Heart right ventricle (tissue), 16 donors: ENCODE results near the gene RARRES1. TPM values are rescaled to one million over a fixed set of nuclear protein-coding genes. Genes with fewer than 3 reads are reported as not detected.

Experiments
- ATAC-seq, 8 donors: fragments of 200-7000 bp; cut with Tn5 transposase; one replicate each; pipeline ENCODE4 v1.9.1; 2020; ENCODE audit warnings: mild to moderate bottlenecking in 8 of 8, moderate library complexity in 8 of 8, moderate number of reproducible peaks in 1 of 8
- DNase-seq, 2 donors: peaks; one replicate each; pipeline ENCODE4 v3.0.0-alpha.2; 2020
- H3K27ac ChIP-seq, 10 donors: fragments of 200-600 bp; sonication (generic) in 2 of 10; one replicate each; pipeline versions ENCODE4 v1.5.0 to v1.8.0; 2020 to 2022; ENCODE audit warnings: mild to moderate bottlenecking in 3 of 10
- H3K27me3 ChIP-seq, 7 donors: fragments of 200-600 bp; one replicate each; pipeline ENCODE4 v1.8.0; 2021 to 2022; ENCODE audit warnings: mild to moderate bottlenecking in 2 of 7
- H3K36me3 ChIP-seq, 9 donors: fragments of 200-600 bp; sonication (generic) in 1 of 9; one replicate each; pipeline versions ENCODE4 v1.5.0 to v1.8.0; 2020 to 2022; ENCODE audit warnings: mild to moderate bottlenecking in 2 of 9
- H3K4me1 ChIP-seq, 9 donors: fragments of 200-600 bp; sonication (generic) in 1 of 9; one replicate each; pipeline versions ENCODE4 v1.5.0 to v1.8.0; 2020 to 2022; ENCODE audit warnings: mild to moderate bottlenecking in 4 of 9
- H3K4me3 ChIP-seq, 10 donors: fragments of 200-600 bp; sonication (generic) in 2 of 10; one replicate each; pipeline versions ENCODE4 v1.5.0 to v1.8.0; 2020 to 2022; ENCODE audit warnings: mild to moderate bottlenecking in 7 of 10, moderate library complexity in 2 of 10
- H3K9me3 ChIP-seq, 11 donors: fragments of 200-600 bp in 10 of 11; sonication (generic) in 2 of 11; one replicate each; pipeline versions ENCODE4 v1.5.0 to v1.8.0; 2013 to 2022; ENCODE audit warnings: mild to moderate bottlenecking in 2 of 11, control low read depth in 1 of 11, moderate library complexity in 1 of 11
- WGBS, 2 donors: extraction: QIAGEN DNeasy Blood & Tissue Kit; methylation state at CpG; one replicate each; pipeline ENCODE4 v1.1.7; 2013; ENCODE audit warnings: inconsistent platforms in 1 of 2; 5-methylcytosine and 5-hydroxymethylcytosine counted together
- intact Hi-C, 10 donors: fragments of 100-400 bp; cut with DNase I; formaldehyde crosslinking; loops; one replicate each; pipeline versions ENCODE4 v1.11.1 to v1.14.2; 2022
- polyA plus RNA-seq, 2 donors: library from polyadenylated mRNA; stranded (reverse); fragments of 200-250 nt; gene quantifications; one replicate each; pipeline ENCODE4 v1.2.3, GENCODE V29; 2013
- total RNA-seq, 10 donors: library from RNA; stranded (reverse); fragmentation: NEBNext Ultra II Directional in 3 of 10; extraction: Animal tissue kit (Norgen Biotek cat#: 25700) in 3 of 10; gene quantifications; one replicate each; pipeline versions ENCODE4 v1.2.1 to v1.2.4, GENCODE V29; 2021 to 2023
- TF ChIP-seq, protein P1 (sequence below), 9 donors: fragments of 200-600 bp; sonication (generic) in 2 of 9; IDR thresholded peaks; one replicate each; pipeline versions ENCODE4 v1.5.0 to v1.8.0; 2021 to 2022; ENCODE audit warnings: antibody characterized with exemption in 9 of 9, mild to moderate bottlenecking in 5 of 9, moderate library complexity in 1 of 9
- donor health status: Arrhythmogenic right ventricular cardiomyopathy.
- donor health status: ischemic (EF 13 %, LVEDD 7.1; RV severe dilation, severe dysfunction).
- donor health status: healthy with polysubstance abuse.
- donor health status: DM: no; HTN: yes; CAD: no.
- donor health status: DM: no; HTN: no; CAD: no.
- donor health status: ischemic (EF 25% LVEDD 6.9; RV normal size, moderate dysfunction).
- donor health status: ischemic (EF 25% LVEDD 5.7; RV mildly dilated, moderate dysfunction).
- donor health status: healthy.
- donor health status: DM: yes; HTN: yes; CAD: no.
- donor health status: Ischemic cardiomyopathy.
- donor health status: ischemic (EF 35%, LVEDD 5.7; RV mildly dilated, moderate dysfunction).
- donor health status: nonischemic (EF 11% LVEDD 7.7; RV severe dilation, severe dysfunction).
- donor health status: DM: yes; HTN: yes; CAD: no.
- donor health status: PGD.
- donor health status: ischemic (EF 29% LVEDD 5.4; RV normal size, mild dysfunction).
- donor health status: nonischemic (EF 23%, LVEDD 6.1; RV moderate dilation, normal function).

RARRES1 gene
- total and polyA plus RNA-seq, 12 donors: 0.32 to 99.0 (median 4.1) TPM

DNA sequence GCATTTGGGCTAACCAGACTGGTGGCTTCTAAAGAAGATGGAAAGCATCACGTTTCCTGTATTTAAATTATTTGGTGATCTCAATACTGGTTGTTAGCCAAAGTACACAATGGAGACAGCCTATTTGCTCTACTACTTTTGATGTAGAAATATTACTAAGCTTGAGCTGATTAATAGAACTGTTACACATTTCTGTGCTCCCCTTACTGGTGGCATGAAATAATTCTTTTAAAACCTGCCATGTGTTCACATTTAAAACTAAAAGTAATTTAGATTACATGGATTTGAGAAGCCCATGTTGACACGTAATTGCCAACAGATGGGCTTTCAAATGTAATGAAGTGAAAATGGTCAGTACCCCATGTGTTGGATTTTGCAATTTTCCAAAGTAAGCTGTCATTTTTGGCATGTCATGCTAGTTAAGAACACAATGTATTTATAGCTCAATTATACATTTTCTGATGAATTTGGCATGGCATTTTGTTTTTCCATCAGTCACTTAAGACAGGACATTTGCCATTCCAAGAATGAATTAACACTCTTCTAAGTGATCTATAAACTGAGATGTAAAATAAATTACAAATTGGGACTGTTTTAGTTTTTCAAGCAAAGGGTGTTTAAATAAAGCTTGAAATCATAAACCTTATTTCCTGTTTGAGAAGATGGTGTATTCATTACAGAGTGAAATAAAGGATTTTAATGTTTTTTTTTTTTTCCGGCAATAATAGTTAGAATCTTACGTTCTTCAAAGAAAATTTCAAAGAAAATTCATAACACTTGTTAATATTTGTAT lies 10.8 kb upstream of the RARRES1 start:
- 84 to 85% methylated on average over 4 of the region's 4 CpGs for WGBS, 2 donors

DNA sequence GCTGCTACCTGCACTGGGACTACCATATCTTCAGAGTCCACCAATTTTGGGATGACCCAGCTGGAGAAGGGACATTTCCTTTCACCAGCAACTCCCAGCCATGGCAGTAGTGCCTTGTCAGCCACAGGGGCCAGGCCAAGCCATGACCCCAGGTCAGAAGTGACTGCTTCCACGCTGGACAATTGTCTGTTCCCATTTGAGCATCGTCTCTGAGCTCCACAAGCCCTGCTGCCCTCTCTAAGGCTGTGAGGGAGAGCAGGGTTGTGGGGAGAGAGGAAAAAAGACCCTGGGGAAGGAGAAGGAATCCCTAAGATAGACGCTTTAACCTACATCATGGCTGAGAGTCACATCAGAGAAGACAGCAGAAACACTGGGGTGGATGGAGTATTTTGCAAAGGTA lies 7.4 kb upstream of the RARRES1 start:
- TF ChIP-seq, protein P1, sequence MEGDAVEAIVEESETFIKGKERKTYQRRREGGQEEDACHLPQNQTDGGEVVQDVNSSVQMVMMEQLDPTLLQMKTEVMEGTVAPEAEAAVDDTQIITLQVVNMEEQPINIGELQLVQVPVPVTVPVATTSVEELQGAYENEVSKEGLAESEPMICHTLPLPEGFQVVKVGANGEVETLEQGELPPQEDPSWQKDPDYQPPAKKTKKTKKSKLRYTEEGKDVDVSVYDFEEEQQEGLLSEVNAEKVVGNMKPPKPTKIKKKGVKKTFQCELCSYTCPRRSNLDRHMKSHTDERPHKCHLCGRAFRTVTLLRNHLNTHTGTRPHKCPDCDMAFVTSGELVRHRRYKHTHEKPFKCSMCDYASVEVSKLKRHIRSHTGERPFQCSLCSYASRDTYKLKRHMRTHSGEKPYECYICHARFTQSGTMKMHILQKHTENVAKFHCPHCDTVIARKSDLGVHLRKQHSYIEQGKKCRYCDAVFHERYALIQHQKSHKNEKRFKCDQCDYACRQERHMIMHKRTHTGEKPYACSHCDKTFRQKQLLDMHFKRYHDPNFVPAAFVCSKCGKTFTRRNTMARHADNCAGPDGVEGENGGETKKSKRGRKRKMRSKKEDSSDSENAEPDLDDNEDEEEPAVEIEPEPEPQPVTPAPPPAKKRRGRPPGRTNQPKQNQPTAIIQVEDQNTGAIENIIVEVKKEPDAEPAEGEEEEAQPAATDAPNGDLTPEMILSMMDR (IDR thresholded peaks at IDR 0.05): no peak
- intact Hi-C loops: no loop called here
- Histone ChIP-seq H3K27me3 (no peaks in the 10 kb centered on the region), H3K4me1 (no peaks in the 10 kb centered on the region), H3K9me3 (peaks cover 0 to 10% (median 5%) of the 10 kb centered on the region in 11 donors), H3K27ac (no peak overlapping the region), H3K36me3 (peaks cover 0 to 24% (median 8%) of the 10 kb centered on the region in 9 donors), H3K4me3 (no peak overlapping the region)
- no peak for DNase-seq
- ATAC-seq: peak in 1 of 8 donors; percentile 10
- 79 to 83% methylated on average over 3 of the region's 3 CpGs for WGBS, 2 donors

More for the DNA sequence above, 10.8 kb upstream of the RARRES1 start:
- intact Hi-C loops: no loop called here
- TF ChIP-seq, protein P1 (IDR thresholded peaks at IDR 0.05): no peak
- peaks cover 0 to 17% (median 0%) of the 10 kb centered on the region in 9 donors for H3K4me1 ChIP-seq
- H3K36me3 ChIP-seq: peaks cover 0 to 37% (median 6%) of the 10 kb centered on the region in 9 donors
- DNase-seq (no peak), ATAC-seq (peak in 1 of 8 donors; percentile 41)
- peak overlapping the region in 1 of 10 donors; percentile 26 for H3K27ac ChIP-seq
- no peaks in the 10 kb centered on the region for H3K9me3 ChIP-seq
- H3K27me3 ChIP-seq: no peaks in the 10 kb centered on the region
- no peak overlapping the region for H3K4me3 ChIP-seq

DNA sequence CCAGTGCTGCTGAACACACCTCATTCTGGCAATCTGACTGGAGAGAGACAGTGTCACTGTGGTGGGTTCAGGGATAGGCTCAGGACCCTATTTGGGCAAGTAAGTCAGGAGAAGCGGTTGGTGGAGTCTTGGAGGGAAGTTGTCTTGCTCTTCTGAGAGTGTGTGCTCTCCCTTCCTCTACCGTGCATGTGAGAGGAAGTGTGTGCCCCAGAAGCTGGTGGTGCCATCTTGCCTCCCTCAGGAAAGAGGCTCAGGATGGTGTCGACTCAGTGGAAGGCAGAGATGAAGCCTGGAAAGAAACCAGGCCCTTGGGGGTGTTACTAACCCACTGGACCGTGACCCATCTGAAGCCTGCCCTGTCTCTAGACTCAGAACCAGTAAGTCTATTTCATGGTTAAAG lies 6.8 kb upstream of the RARRES1 start:
- Histone ChIP-seq H3K9me3 (peaks cover 0 to 15% (median 8%) of the 10 kb centered on the region in 11 donors), H3K4me3 (no peak overlapping the region), H3K27me3 (no peaks in the 10 kb centered on the region), H3K27ac (no peak overlapping the region), H3K4me1 (no peaks in the 10 kb centered on the region), H3K36me3 (peaks cover 0 to 21% (median 8%) of the 10 kb centered on the region in 9 donors)
- intact Hi-C loops: no loop called here
- ATAC-seq (no peak), DNase-seq (no peak)
- TF ChIP-seq, protein P1 (IDR thresholded peaks at IDR 0.05): no peak
- WGBS, 2 donors: 88 to 92% methylated on average over 4 of the region's 4 CpGs

DNA sequence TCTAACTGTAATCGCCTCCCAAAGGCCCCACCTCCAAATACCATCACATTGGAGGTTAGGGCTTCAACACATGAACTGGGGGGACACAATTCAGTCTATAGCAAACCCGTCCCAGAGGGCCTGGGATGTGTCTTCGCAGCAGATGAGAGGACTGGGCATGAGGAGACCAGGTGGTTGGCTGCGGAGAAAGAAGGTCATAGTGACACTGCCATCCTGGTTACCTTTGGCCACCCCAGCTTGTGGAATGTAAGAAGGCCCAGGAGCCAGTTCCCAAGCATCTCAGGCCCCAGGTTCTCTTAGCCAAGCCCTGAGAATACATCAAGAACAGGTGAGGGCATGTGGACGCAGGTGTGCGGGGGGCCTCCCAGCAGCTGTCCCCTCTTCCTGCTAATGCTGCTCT lies 6.4 kb upstream of the RARRES1 start:
- 93 to 97% methylated on average over 6 of the region's 6 CpGs for WGBS, 2 donors
- peaks cover 0 to 2% (median 0%) of the 10 kb centered on the region in 9 donors for H3K4me1 ChIP-seq
- TF ChIP-seq, protein P1 (IDR thresholded peaks at IDR 0.05): no peak
- peaks cover 0 to 17% (median 8%) of the 10 kb centered on the region in 9 donors for H3K36me3 ChIP-seq
- H3K27me3 ChIP-seq: no peaks in the 10 kb centered on the region
- intact Hi-C loops: no loop called here
- H3K4me3 ChIP-seq: no peak overlapping the region
- H3K9me3 ChIP-seq: peaks cover 0 to 15% (median 8%) of the 10 kb centered on the region in 11 donors
- DNase-seq (no peak), ATAC-seq (no peak)
- H3K27ac ChIP-seq: no peak overlapping the region
